Left colon (tissue), 2 donors: ENCODE measurements around the gene PCDHB8. TPM values are rescaled to one million over a fixed set of nuclear protein-coding genes. Genes with fewer than 3 reads are reported as not detected.
"Not testable (repeated sequence)": the region's sequence is repeated elsewhere in the genome, so short reads cannot be mapped to it uniquely, and the experiment has no call there.

Source experiments
- ATAC-seq: fragments of 200-7000 bp; cut with Tn5 transposase; one replicate; pipeline ENCODE4 v1.9.1; 2020; ENCODE audit warnings: mild to moderate bottlenecking, moderate library complexity
- DNase-seq, 2 donors: peaks; one replicate each; pipeline ENCODE4 v3.0.0-alpha.2; 2020
- intact Hi-C, 2 donors: fragments of 100-400 bp; cut with DNase I in 1 of 2; cut with micrococcal nuclease in 1 of 2; formaldehyde crosslinking; loops; one replicate each; pipeline versions ENCODE4 v1.11.2 to v1.14.0; 2022; cut with DNase I, micrococcal nuclease
- long read RNA-seq: library from polyadenylated mRNA; unstranded; transcript quantifications from one replicate; pipeline ENCODE4 v2.0.0, GENCODE V29; 2021
- total RNA-seq, 2 donors: library from RNA; stranded (reverse); fragmentation: NEBNext Ultra II Directional; extraction: Animal tissue kit (Norgen Biotek cat#: 25700); gene quantifications; one replicate each; pipeline ENCODE4 v1.2.1, GENCODE V29; 2021
- donor health status: DM: no; HTN: no; CAD: no.
- donor health status: DM: yes; HTN: yes; CAD: no.

The PCDHB8 gene
- under 1 TPM; 0.59 to 0.67 TPM for total RNA-seq
- long read RNA-seq: 0 reads

DNA sequence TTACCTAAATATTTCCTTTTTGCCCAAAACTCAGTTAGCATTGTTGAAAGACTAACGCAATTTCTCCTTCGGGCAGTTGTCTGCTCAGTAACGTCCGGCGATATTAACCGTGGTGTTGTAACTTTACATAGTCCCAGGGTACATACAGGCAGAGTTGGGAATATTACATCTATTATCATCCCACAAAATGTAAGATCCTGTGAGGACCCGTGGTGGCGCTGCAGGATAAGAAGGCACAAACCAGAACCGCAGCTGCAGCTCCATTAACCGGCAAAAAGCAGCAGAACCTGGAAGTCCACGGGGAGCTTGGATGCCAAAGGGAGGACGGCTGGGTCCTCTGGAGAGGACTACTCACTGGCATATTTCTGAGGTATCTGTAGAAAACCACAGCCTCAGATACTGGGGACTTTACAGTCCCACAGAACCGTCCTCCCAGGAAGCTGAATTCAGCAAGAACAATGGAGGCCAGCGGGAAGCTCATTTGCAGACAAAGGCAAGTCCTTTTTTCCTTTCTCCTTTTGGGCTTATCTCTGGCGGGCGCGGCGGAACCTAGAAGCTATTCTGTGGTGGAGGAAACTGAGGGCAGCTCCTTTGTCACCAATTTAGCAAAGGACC lies at the start of gene PCDHB8:
PCDHB8 (plus strand) TSS at position 214 of the 615 bp plus-strand sequence; CDS start at position 459, 245 bp downstream.
- intact Hi-C loops, ATAC-seq, DNase-seq: not testable (repeated sequence)

DNA sequence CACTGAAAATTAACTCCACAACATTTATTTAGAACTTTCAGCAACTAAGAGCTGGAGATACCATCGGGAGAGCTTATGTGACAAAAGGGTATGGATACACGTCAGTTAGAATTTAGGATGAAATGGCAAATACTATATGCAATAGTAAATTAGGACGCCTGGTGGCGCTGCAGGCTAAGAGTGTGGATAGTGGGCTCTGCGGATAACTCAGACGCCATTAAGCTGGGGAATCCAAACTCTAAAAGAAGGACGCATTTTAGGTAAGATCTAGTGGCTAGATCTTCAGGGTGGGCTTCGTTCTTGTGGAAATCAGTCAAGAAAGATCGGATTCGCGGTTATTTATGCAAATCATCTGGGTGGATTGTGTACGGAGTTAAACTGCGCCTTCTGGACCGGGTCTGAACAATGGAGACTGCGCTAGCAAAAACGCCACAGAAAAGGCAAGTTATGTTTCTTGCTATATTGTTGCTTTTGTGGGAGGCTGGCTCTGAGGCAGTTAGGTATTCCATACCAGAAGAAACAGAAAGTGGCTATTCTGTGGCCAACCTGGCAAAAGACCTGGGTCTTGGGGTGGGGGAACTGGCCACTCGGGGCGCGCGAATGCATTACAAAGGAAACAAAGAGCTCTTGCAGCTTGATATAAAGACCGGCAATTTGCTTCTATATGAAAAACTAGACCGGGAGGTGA lies 42.4 kb upstream of the PCDHB8 start, which contains the start of gene PCDHB5:
PCDHB5 (plus strand) TSS at position 177 of the 688 bp plus-strand sequence; CDS start at position 406, 229 bp downstream.
- intact Hi-C loops: no loop called here
- DNase-seq (no peak), ATAC-seq (no peak)

DNA sequence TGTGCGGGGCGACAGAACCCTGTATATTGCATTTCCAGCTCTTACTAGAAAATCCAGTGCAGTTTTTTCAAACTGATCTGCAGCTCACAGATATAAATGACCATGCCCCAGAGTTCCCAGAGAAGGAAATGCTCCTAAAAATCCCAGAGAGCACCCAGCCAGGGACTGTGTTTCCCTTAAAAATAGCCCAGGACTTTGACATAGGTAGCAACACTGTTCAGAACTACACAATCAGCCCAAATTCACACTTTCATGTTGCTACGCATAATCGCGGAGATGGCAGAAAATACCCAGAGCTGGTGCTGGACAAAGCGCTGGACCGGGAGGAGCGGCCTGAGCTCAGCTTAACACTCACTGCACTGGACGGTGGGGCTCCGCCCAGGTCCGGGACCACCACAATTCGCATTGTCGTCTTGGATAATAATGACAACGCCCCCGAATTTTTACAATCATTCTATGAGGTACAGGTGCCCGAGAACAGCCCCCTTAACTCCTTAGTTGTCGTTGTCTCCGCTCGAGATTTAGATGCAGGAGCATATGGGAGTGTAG lies 41.8 kb upstream of the PCDHB8 start:
- DNase-seq: no peak
- intact Hi-C loops: no loop called here

DNA sequence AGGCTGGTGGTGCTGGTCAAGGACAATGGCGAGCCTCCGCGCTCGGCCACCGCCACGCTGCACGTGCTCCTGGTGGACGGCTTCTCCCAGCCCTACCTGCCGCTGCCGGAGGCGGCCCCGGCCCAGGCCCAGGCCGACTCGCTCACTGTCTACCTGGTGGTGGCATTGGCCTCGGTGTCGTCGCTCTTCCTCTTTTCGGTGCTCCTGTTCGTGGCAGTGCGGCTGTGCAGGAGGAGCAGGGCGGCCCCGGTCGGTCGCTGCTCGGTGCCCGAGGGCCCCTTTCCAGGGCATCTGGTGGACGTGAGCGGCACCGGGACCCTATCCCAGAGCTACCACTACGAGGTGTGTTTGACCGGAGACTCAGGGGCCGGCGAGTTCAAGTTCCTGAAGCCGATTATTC lies 40.2 kb upstream of the PCDHB8 start:
- intact Hi-C loops, DNase-seq, ATAC-seq: not testable (repeated sequence)

More for the DNA sequence above, 41.8 kb upstream of the PCDHB8 start:
- ATAC-seq: no peak

DNA sequence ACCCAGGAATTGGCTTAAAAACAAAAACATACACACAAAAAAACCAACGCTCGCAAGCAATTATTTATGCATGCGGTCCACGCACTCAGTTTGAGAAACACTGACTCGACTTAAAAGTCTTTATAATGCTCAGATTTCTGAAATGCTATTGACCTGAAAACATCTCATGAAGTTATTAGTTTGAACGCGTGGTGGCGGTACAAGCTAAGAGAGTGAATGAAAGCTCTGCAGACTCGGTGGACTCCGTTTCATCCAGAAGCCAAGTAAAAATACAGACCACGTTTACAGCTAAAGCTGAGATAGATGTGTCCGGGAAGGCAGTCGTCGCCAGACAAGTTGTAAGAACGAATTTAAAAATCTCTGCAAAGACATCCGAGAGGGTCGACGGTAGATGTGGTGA lies 27.8 kb upstream of the PCDHB8 start, which contains the start of gene PCDHB6:
PCDHB6 (plus strand) TSS at position 246 of the 400 bp plus-strand sequence. CDS start 201 bp downstream, outside the sequence.
- intact Hi-C loops: no loop called here

DNA sequence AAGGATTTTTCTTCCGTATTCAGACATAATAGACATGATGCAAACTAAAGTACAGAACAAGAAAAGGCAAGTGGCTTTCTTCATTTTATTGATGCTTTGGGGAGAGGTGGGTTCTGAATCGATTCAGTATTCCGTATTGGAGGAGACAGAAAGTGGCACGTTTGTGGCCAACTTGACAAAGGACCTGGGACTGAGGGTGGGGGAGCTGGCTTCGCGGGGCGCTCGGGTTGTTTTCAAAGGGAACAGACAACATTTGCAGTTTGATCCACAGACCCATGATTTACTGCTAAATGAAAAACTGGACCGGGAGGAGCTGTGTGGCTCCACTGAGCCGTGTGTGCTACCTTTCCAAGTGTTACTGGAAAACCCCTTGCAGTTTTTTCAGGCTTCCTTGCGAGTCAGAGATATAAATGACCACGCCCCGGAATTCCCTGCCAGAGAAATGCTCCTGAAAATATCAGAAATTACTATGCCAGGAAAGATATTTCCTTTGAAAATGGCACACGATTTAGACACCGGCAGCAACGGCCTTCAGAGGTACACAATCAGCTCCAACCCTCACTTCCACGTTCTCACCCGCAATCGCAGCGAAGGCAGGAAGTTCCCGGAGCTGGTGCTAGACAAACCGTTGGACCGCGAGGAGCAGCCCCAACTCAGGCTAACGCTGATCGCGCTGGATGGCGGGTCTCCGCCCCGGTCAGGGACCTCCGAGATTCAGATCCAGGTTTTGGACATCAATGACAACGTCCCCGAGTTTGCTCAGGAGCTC lies 27.2 kb upstream of the PCDHB8 start:
- ATAC-seq (no peak), DNase-seq (no peak)
- intact Hi-C loops: no loop called here

More for the DNA sequence above, 27.8 kb upstream of the PCDHB8 start, which contains the start of gene PCDHB6:
- no peak for DNase-seq
- no peak for ATAC-seq

DNA sequence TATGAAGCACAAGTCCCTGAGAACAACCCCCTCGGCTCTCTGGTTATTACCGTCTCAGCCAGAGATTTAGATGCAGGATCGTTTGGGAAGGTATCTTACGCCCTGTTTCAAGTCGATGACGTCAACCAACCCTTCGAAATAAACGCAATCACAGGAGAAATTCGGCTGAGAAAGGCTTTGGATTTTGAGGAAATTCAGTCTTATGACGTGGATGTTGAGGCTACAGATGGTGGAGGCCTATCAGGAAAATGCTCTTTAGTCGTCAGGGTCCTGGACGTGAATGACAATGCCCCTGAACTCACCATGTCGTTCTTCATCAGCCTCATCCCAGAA lies 26.6 kb upstream of the PCDHB8 start:
- ATAC-seq (no peak), DNase-seq (no peak)
- intact Hi-C loops: no loop called here

DNA sequence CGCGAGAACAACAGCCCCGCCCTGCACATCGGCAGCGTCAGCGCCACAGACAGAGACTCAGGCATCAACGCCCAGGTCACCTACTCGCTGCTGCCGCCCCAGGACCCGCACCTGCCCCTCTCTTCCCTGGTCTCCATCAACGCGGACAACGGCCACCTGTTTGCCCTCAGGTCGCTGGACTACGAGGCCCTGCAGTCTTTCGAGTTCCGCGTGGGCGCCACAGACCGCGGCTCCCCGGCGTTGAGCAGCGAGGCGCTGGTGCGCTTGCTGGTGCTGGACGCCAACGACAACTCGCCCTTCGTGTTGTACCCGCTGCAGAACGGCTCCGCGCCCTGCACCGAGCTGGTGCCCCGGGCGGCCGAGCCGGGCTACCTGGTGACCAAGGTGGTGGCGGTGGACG lies 26.0 kb upstream of the PCDHB8 start:
- DNase-seq, ATAC-seq, intact Hi-C loops: not testable (repeated sequence)

DNA sequence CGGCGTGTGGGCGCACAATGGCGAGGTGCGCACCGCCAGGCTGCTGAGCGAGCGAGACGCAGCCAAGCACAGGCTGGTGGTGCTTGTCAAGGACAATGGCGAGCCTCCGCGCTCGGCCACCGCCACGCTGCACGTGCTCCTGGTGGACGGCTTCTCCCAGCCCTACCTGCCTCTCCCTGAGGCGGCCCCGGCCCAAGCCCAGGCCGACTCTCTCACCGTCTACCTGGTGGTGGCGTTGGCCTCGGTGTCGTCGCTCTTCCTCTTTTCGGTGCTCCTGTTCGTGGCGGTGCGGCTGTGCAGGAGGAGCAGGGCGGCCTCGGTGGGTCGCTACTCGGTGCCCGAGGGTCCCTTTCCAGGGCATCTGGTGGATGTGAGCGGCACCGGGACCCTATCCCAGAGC lies 25.5 kb upstream of the PCDHB8 start:
- DNase-seq, ATAC-seq, intact Hi-C loops: not testable (repeated sequence)

DNA sequence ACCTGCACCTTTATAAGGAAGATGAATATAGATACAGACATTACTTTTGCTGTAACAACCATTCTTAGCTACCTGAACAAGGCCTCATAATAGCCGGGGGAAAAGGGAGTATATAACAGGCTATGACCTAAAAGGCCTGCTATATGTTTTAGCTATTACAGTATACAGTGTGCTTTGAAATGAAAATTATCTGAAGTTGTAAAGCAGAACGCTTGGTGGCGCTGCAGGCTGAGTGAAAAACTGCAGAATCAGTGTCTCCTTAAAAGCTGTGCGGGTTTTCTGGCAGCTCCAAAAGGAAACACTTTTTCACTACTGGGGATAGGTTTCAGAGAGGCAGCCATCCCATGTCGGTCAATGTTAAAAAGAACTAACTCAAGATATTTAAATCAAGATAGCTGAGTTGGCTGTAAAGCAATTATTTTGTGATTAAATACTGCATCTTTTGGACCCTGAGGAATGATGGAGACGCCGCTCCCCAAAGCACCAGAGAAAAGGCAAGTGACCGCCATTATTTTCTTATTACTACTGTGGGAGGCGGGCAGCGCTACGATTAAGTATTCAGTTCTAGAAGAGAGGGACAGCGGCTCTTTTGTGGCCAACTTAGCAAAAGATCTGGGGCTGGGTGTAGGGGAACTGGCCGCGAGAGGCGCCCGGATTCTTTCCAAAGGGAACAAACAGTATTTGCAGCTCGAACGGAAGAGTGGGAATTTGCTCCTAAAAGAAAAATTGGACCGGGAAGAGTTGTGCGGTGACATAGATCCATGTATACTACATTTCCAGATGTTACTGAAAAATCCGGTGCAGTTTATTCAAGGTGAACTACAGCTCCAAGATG lies 21.8 kb upstream of the PCDHB8 start:
- ATAC-seq (no peak), DNase-seq (no peak)
- intact Hi-C loops: no loop called here

DNA sequence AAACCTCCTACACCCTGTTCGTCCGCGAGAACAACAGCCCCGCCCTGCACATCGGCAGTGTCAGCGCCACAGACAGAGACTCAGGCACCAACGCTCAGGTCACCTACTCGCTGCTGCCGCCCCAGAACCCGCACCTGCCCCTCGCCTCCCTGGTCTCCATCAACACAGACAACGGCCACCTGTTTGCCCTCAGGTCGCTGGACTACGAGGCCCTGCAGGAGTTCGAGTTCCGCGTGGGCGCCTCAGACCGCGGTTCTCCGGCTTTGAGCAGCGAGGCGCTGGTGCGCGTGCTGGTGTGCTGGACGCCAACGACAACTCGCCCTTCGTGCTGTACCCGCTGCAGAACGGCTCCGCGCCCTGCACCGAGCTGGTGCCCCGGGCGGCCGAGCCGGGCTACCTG lies 20.2 kb upstream of the PCDHB8 start:
- ATAC-seq, DNase-seq, intact Hi-C loops: not testable (repeated sequence)

DNA sequence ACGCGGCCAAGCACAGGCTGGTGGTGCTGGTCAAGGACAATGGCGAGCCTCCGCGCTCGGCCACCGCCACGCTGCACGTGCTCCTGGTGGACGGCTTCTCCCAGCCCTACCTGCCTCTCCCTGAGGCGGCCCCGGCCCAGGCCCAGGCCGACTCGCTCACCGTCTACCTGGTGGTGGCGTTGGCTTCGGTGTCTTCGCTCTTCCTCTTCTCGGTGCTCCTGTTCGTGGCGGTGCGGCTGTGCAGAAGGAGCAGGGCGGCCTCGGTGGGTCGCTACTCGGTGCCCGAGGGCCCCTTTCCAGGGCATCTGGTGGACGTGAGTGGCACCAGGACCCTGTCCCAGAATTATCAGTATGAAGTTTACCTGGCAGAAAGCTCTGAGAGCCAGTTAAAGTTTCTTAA lies 19.7 kb upstream of the PCDHB8 start:
- ATAC-seq, DNase-seq, intact Hi-C loops: not testable (repeated sequence)

DNA sequence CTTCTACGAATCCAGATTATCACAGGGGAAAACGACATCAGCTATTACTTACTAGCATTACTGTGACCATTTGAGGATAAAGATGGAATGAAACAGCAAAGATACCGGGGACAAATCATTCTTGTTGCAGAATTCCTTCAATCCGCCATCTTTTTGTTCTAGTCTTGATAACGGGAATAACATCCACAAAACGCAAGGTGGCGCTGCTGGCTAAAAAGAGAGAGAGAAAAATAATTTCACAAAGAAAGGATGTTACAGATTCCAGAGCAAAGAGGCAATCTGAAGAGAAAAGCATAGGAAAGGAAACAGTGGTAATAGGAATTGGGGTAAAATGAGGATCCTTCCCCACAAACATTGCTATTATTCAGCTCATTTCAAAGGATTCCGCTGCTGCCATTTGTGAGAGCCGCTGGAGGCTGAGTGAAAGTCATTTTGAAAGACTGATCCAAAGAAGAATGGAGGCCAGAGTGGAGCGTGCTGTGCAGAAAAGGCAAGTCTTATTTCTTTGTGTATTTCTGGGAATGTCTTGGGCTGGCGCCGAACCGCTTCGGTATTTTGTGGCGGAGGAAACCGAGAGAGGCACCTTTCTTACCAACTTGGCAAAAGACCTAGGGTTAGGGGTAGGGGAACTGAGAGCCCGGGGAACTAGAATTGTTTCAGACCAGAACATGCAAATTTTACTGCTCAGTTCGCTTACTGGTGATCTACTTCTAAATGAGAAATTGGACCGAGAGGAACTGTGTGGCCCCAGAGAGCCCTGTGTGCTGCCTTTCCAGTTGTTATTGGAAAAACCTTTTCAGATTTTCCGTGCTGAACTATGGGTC lies 5.0 kb upstream of the PCDHB8 start, which contains the start of gene PCDHB7:
PCDHB7 (plus strand) TSS at position 264 of the 824 bp plus-strand sequence; CDS start at position 456, 192 bp downstream.
- ATAC-seq: no peak
- DNase-seq: no peak
- intact Hi-C loops: no loop called here

DNA sequence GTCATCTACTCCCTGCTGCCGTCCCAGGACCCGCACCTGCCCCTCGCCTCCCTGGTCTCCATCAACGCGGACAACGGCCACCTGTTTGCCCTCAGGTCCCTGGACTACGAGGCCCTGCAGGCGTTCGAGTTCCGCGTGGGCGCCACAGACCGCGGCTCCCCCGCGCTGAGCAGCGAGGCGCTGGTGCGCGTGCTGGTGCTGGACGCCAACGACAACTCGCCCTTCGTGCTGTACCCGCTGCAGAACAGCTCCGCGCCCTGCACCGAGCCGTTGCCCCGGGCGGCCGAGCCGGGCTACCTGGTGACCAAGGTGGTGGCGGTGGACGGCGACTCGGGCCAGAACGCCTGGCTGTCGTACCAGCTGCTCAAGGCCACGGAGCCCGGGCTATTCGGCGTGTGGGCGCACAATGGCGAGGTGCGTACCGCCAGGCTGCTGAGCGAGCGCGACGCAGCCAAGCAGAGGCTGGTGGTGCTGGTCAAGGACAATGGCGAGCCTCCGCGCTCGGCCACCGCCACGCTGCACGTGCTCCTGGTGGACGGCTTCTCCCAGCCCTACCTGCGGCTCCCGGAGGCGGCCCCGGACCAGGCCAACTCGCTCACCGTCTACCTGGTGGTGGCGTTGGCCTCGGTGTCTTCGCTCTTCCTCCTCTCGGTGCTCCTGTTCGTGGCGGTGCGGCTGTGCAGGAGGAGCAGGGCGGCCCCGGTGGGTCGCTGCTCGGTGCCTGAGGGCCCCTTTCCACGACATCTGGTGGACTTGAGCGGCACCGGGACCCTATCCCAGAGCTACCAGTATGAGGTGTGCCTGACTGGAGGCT lies 3.1 kb upstream of the PCDHB8 start:
- intact Hi-C loops, DNase-seq, ATAC-seq: not testable (repeated sequence)

DNA sequence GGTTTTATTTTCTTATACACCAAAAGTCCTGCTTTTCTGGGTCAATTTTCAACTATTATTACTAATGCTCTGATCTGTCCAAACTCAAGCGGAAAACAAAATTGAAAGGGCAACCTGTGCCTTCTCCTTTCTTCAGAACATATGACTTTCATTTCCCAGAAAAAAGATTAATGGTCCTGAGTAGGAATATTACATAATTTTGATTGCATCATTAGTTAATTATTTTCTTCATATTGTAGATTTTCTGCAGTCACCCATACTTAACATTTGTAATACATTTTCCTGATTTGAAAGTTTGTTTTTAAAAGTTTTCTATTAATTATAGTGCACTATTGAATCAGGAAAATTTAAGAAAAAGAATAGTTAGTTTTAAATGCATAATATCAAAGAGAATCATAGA lies 1.7 kb upstream of the PCDHB8 start:
- intact Hi-C loops: no loop called here
- ATAC-seq: no peak
- DNase-seq: no peak

DNA sequence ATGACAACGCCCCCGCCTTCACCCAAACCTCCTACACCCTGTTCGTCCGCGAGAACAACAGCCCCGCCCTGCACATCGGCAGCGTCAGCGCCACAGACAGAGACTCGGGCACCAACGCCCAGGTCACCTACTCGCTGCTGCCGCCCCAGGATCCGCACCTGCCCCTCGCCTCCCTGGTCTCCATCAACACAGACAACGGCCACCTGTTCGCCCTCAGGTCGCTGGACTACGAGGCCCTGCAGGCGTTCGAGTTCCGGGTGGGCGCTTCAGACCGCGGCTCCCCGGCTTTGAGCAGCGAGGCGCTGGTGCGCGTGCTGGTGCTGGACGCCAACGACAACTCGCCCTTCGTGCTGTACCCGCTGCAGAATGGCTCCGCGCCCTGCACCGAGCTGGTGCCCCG lies 1.8 kb downstream of the PCDHB8 start:
- intact Hi-C loops, ATAC-seq: not testable (repeated sequence)

More for the DNA sequence above, 1.8 kb downstream of the PCDHB8 start:
- not testable (repeated sequence) for DNase-seq
